Endodermal cell (in vitro differentiated cells): ENCODE results near the gene UBE2I. TPM values are rescaled to one million over a fixed set of nuclear protein-coding genes. Genes with fewer than 3 reads are reported as not detected.

Source experiments
- DNase-seq: peaks from one replicate; pipeline ENCODE4 v3.0.0-alpha.2; 2017
- H3K27ac ChIP-seq: 2 replicates; pipeline ENCODE4 v1.5.1; 2013; ENCODE audit warnings: mild to moderate bottlenecking, low read depth, low read length, moderate library complexity
- H3K27me3 ChIP-seq: 2 replicates; pipeline ENCODE4 v1.6.1; 2013; ENCODE audit warnings: mild to moderate bottlenecking, low read length, moderate library complexity; ENCODE audit not compliant: insufficient read depth, control insufficient read depth, poor library complexity, severe bottlenecking
- H3K36me3 ChIP-seq: 2 replicates; pipeline ENCODE4 v1.7.0; 2013; ENCODE audit warnings: mild to moderate bottlenecking, low read length, moderate library complexity; ENCODE audit not compliant: control insufficient read depth, insufficient read depth
- H3K4me1 ChIP-seq: one replicate; pipeline ENCODE4 v1.7.0; 2013; ENCODE audit warnings: low read length; ENCODE audit not compliant: control insufficient read depth, insufficient read depth
- H3K4me3 ChIP-seq: 2 replicates; pipeline ENCODE4 v1.5.1; 2013; ENCODE audit warnings: mild to moderate bottlenecking, low read length, moderate library complexity
- H3K9ac ChIP-seq: 2 replicates; pipeline ENCODE4 v1.6.1; 2013; ENCODE audit warnings: mild to moderate bottlenecking, low read length, moderate library complexity; ENCODE audit not compliant: poor library complexity, severe bottlenecking; ENCODE audit errors: extremely low read depth
- H3K9me3 ChIP-seq: 2 replicates; pipeline ENCODE4 v1.6.1; 2013; ENCODE audit warnings: mild to moderate bottlenecking, low read length, moderate library complexity; ENCODE audit not compliant: control insufficient read depth
- H3K27ac Mint-ChIP-seq: 2 replicates; pipeline ENCODE4 v1.8.0; 2020; ENCODE audit warnings: mixed read lengths
- H3K27me3 Mint-ChIP-seq: 2 replicates; pipeline ENCODE4 v1.8.0; 2021; ENCODE audit warnings: mild to moderate bottlenecking, mixed read lengths; ENCODE audit not compliant: insufficient read depth
- H3K36me3 Mint-ChIP-seq: 2 replicates; pipeline ENCODE4 v1.8.0; 2020; ENCODE audit warnings: low read depth, mixed read lengths
- H3K4me1 Mint-ChIP-seq: 2 replicates; pipeline ENCODE4 v1.8.0; 2020; ENCODE audit warnings: mixed read lengths
- H3K4me3 Mint-ChIP-seq: 2 replicates; pipeline ENCODE4 v1.8.0; 2020; ENCODE audit warnings: mild to moderate bottlenecking, moderate library complexity, mixed read lengths
- H3K9me3 Mint-ChIP-seq: 2 replicates; pipeline ENCODE4 v1.8.0; 2020; ENCODE audit warnings: mild to moderate bottlenecking, mixed read lengths
- CTCF ChIP-seq: fragments of 200-600 bp; sonication (generic); conservative IDR thresholded peaks from 2 replicates; pipeline ENCODE4 v1.5.0; 2021; ENCODE audit warnings: antibody characterized with exemption, mild to moderate bottlenecking
- WGBS, 2 experiments: methylation state at CpG; one replicate each; pipeline versions ENCODE4 v1.1.5 to v1.1.7; 2013; ENCODE audit warnings: missing lambda C conversion rate in 2 of 2, mixed read lengths in 1 of 2; ENCODE audit not compliant: insufficient coverage in 1 of 2, insufficient read length in 1 of 2; 5-methylcytosine and 5-hydroxymethylcytosine counted together
- total RNA-seq, 2 donors: library from RNA; stranded (reverse); fragmentation: NEBNext Ultra II Directional in 1 of 2; extraction: Animal tissue kit (Norgen Biotek cat#: 25700) in 1 of 2; gene quantifications; 2 replicates in 1 of 2; 3 replicates in 1 of 2; pipeline ENCODE4 v1.2.1, GENCODE V29; 2021

UBE2I gene
- total RNA-seq, 2 donors from 2014 or later, result 250 to 294 TPM

DNA sequence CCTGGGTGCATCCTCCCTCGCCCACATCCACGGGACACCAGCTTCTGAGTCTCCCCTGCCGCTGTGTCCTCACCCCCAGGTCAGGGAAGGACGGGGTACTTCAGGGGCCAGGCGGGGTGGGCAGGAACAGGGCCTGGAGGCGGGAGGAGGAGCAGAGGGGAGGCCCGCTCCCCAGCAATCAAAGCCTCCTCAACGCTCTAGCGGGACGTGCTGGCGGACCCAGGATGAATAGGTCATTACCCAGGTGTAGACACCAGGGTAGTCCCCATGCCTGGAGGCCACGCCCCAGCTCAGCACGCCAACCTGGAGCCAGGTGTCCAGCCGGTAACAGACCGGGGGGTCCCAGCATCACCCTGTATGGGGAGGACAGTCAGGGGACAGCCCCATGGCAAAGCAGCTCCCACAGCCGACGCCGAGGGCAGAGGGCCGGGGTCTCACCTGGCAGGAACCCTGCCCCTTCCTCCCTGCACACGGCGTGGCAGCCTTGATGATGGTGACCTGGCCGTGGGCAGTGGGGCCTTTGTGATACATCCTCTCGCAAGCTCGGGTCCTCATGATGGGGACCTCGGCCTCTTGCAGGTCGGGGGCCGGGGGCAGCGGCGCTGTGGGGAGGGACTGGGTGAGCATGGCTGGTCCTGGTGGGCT lies 29.4 kb upstream of the UBE2I start:
- Mint-ChIP-seq H3K36me3 (no peaks in the 10 kb centered on the region), H3K4me3 (no peak overlapping the region), H3K27ac (no peak overlapping the region), H3K27me3 (peaks cover 5% of the 10 kb centered on the region), H3K9me3 (no peaks in the 10 kb centered on the region), H3K4me1 (peaks cover 10% of the 10 kb centered on the region)
- H3K4me1 ChIP-seq, result no peaks in the 10 kb centered on the region
- WGBS, 2 experiments, result 91% methylated on average over 19 to 29 of the region's 29 CpGs
- H3K36me3 ChIP-seq, result no peaks in the 10 kb centered on the region
- no peak overlapping the region for H3K4me3 ChIP-seq
- H3K9ac ChIP-seq, result no peak overlapping the region
- no peaks in the 10 kb centered on the region for H3K27me3 ChIP-seq
- no peak overlapping the region for H3K27ac ChIP-seq
- TF ChIP-seq CTCF, result no peak
- H3K9me3 ChIP-seq, result no peaks in the 10 kb centered on the region
- no peak for DNase-seq

- Mint-ChIP-seq H3K36me3 (no peaks in the 10 kb centered on the region), H3K27me3 (peaks cover 1% of the 10 kb centered on the region), H3K27ac (no peak overlapping the region), H3K4me1 (peaks cover 10% of the 10 kb centered on the region), H3K4me3 (no peak overlapping the region), H3K9me3 (no peaks in the 10 kb centered on the region)
- no peaks in the 10 kb centered on the region for H3K4me1 ChIP-seq
- H3K27ac ChIP-seq, result no peak overlapping the region
- no peak overlapping the region for H3K9ac ChIP-seq
- no peak for TF ChIP-seq CTCF
- DNase-seq, result no peak
- H3K9me3 ChIP-seq, result no peaks in the 10 kb centered on the region
- 86 to 87% methylated on average over 5 to 8 of the region's 8 CpGs for WGBS, 2 experiments
- no peaks in the 10 kb centered on the region for H3K36me3 ChIP-seq
- H3K4me3 ChIP-seq, result no peak overlapping the region
- no peaks in the 10 kb centered on the region for H3K27me3 ChIP-seq
Measured at GRCh38 chr16:1280783-1281182, 28.7 kb upstream of the UBE2I start.

DNA sequence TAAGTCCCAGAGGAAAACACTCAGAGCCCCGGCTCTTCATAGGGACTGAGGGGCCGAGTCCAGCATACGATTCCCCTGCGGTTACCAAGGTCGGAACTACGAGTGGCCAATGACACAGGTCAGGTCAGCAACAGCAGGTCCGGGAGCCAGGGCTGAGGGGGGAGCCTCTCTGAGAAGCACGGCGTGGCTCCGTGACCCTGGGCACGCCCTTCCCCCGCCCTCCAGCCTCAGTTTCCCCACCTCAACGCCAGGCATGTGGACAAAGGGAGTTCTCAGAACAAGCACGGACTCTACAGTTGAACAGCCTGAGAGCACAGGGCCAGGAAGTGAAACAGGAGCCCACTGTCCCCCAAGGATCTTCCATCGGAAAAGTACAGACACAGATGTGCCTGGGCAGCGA lies 27.9 kb upstream of the UBE2I start:
- no peaks in the 10 kb centered on the region for H3K36me3 ChIP-seq
- TF ChIP-seq CTCF, result no peak
- WGBS, 2 experiments, result 86 to 92% methylated on average over 16 of the region's 16 CpGs
- H3K27ac ChIP-seq, result no peak overlapping the region
- DNase-seq, result no peak
- Mint-ChIP-seq H3K27me3 (no peaks in the 10 kb centered on the region), H3K9me3 (no peaks in the 10 kb centered on the region), H3K27ac (no peak overlapping the region), H3K4me1 (peaks cover 10% of the 10 kb centered on the region), H3K4me3 (no peak overlapping the region), H3K36me3 (no peaks in the 10 kb centered on the region)
- H3K9ac ChIP-seq, result no peak overlapping the region
- H3K27me3 ChIP-seq, result no peaks in the 10 kb centered on the region
- no peak overlapping the region for H3K4me3 ChIP-seq
- no peaks in the 10 kb centered on the region for H3K9me3 ChIP-seq
- H3K4me1 ChIP-seq, result no peaks in the 10 kb centered on the region
